A549 (cell line): ENCODE measurements around the gene TBC1D2B. TPM values are rescaled to one million over a fixed set of nuclear protein-coding genes. Genes with fewer than 3 reads are reported as not detected.

Experiments
- ATAC-seq, 2 experiments: fragments of 200-7000 bp in 1 of 2; fragments of >200 bp in 1 of 2; cut with Nextera tagmentation in 1 of 2; cut with Tn5 transposase in 1 of 2; 3 replicates each; pipeline versions ENCODE4 v1.8.0 to v1.9.1; 2018 to 2020; ENCODE audit warnings: mild to moderate bottlenecking in 1 of 2, moderate library complexity in 1 of 2
- CTCF ChIA-PET: fragments of 300-600 bp; sonication (Branson Sonifier 250); formaldehyde crosslinking; extraction: SDS; loops from one replicate; lab custom pipeline; 2021; ENCODE audit warnings: antibody characterized with exemption, inconsistent platforms; lab: Yijun Ruan, JAX
- POLR2A ChIA-PET: fragments of 350-600 bp; formaldehyde crosslinking; extraction: SDS; loops from one replicate; lab custom pipeline; 2021; ENCODE audit warnings: antibody characterized with exemption, inconsistent platforms; lab: Yijun Ruan, JAX
- DNase-seq, 2 experiments: peaks; one replicate each; pipeline versions ENCODE4 v3.0.0 to v3.0.0-alpha.2; 2011 to 2016; ENCODE audit warnings: low read depth in 1 of 2, low spot score in 1 of 2
- FAIRE-seq: peaks from 2 replicates; lab custom pipeline; 2011; peaks lifted over from hg19 to GRCh38; lab: Jason Lieb, UNC
- H3K27ac ChIP-seq, 2 experiments: fragments of >200 bp; sonication (Bioruptor Twin); formaldehyde crosslinking; 3 replicates each; pipeline ENCODE4 v1.5.1; 2016 to 2017
- H3K4me1 ChIP-seq: fragments of >200 bp; sonication (Bioruptor Twin); formaldehyde crosslinking; 3 replicates; pipeline ENCODE4 v1.6.1; 2016
- H3K4me2 ChIP-seq: fragments of >200 bp; sonication (Bioruptor Twin); formaldehyde crosslinking; 3 replicates; pipeline ENCODE4 v1.6.1; 2016
- H3K4me3 ChIP-seq: fragments of >200 bp; sonication (Bioruptor Twin); formaldehyde crosslinking; 3 replicates; pipeline ENCODE4 v1.5.1; 2016
- H3K9me3 ChIP-seq: fragments of >200 bp; sonication (Bioruptor Twin); formaldehyde crosslinking; 3 replicates; pipeline ENCODE4 v1.6.1; 2016
- BHLHE40 ChIP-seq: IDR thresholded peaks from 2 replicates; pipeline ENCODE4 v1.6.1; 2012; ENCODE audit warnings: low read depth, low read length, inconsistent platforms
- CHD4 ChIP-seq: fragments of 200-600 bp; sonication (generic); IDR thresholded peaks from 2 replicates; pipeline ENCODE4 v1.6.1; 2016; ENCODE audit warnings: antibody characterized with exemption, mild to moderate bottlenecking, borderline replicate concordance
- EHF ChIP-seq: fragments of 250-450 bp; sonication (Bioruptor Pico); IDR thresholded peaks from 2 replicates; pipeline ENCODE4 v1.5.0; 2020; ENCODE audit warnings: mild to moderate bottlenecking
- EHMT2 ChIP-seq: fragments of 200-600 bp; sonication (generic); IDR thresholded peaks from 2 replicates; pipeline ENCODE4 v1.6.1; 2016; ENCODE audit warnings: antibody characterized with exemption, low read depth, mild to moderate bottlenecking, moderate library complexity
- ESRRA ChIP-seq: fragments of 150-350 bp; IDR thresholded peaks from 2 replicates; pipeline ENCODE4 v1.6.1; 2014; ENCODE audit warnings: mild to moderate bottlenecking, low read length, borderline replicate concordance
- FOSL2 ChIP-seq, 2 experiments: fragments of 450-650 bp in 1 of 2; fragments of >200 bp in 1 of 2; sonication (Bioruptor Twin) in 1 of 2; formaldehyde crosslinking; IDR thresholded peaks; 2 replicates each; pipeline versions ENCODE4 v1.5.0 to v1.6.1; 2016 to 2020; ENCODE audit warnings: mild to moderate bottlenecking in 1 of 2, moderate library complexity in 1 of 2
- HEYL ChIP-seq: fragments of 250-450 bp; sonication (Bioruptor Pico); IDR thresholded peaks from 2 replicates; pipeline ENCODE4 v1.8.0; 2021; ENCODE audit warnings: mild to moderate bottlenecking, moderate library complexity
- HOXA7 ChIP-seq: fragments of 250-450 bp; sonication (Bioruptor Pico); IDR thresholded peaks from 2 replicates; pipeline ENCODE4 v1.5.0; 2020; ENCODE audit warnings: mild to moderate bottlenecking, moderate library complexity
- HOXB13 ChIP-seq: fragments of 250-450 bp; sonication (Bioruptor Pico); IDR thresholded peaks from 2 replicates; pipeline ENCODE4 v1.5.0; 2020; ENCODE audit warnings: low read depth, mild to moderate bottlenecking, moderate library complexity
- KDM5A ChIP-seq: fragments of 200-600 bp; sonication (generic); IDR thresholded peaks from 2 replicates; pipeline ENCODE4 v1.6.1; 2016; ENCODE audit warnings: antibody characterized with exemption, mild to moderate bottlenecking
- MAFK ChIP-seq: fragments of 450-650 bp; IDR thresholded peaks from 2 replicates; pipeline ENCODE4 v1.6.1; 2014; ENCODE audit not compliant: partially characterized antibody
- MYC ChIP-seq: IDR thresholded peaks from 2 replicates; pipeline ENCODE4 v1.6.1; 2012; ENCODE audit warnings: mild to moderate bottlenecking, inconsistent platforms, low read length, improper control_type of control experiment, borderline replicate concordance
- NFE2L2 ChIP-seq: fragments of 150-350 bp; conservative IDR thresholded peaks from 2 replicates; pipeline ENCODE4 v1.6.1; 2014; ENCODE audit warnings: low read length
- RAD21 ChIP-seq, 2 experiments: fragments of >200 bp in 1 of 2; sonication (Bioruptor Twin) in 1 of 2; formaldehyde crosslinking in 1 of 2; IDR thresholded peaks in 1 of 2; conservative IDR thresholded peaks in 1 of 2; 2 replicates in 1 of 2; 3 replicates in 1 of 2; pipeline ENCODE4 v1.6.1; 2012 to 2018; ENCODE audit warnings: inconsistent platforms in 1 of 2
- RARB ChIP-seq: fragments of 250-450 bp; sonication (Bioruptor Pico); IDR thresholded peaks from 2 replicates; pipeline ENCODE4 v1.8.0; 2021; ENCODE audit warnings: mild to moderate bottlenecking, moderate library complexity
- RNF2 ChIP-seq: fragments of 200-600 bp; sonication (generic); IDR thresholded peaks from 2 replicates; pipeline ENCODE4 v1.6.1; 2016; ENCODE audit warnings: low read depth, mild to moderate bottlenecking, antibody characterized with exemption, moderate library complexity, borderline replicate concordance
- SMC3 ChIP-seq: fragments of >200 bp; sonication (Bioruptor Twin); formaldehyde crosslinking; IDR thresholded peaks from 3 replicates; pipeline ENCODE4 v1.6.1; 2018; ENCODE audit warnings: inconsistent platforms
- TFCP2L1 ChIP-seq: fragments of 250-450 bp; sonication (Bioruptor Pico); IDR thresholded peaks from 2 replicates; pipeline ENCODE4 v1.5.0; 2021; ENCODE audit warnings: mild to moderate bottlenecking
- ZFP36 ChIP-seq: fragments of 450-650 bp; IDR thresholded peaks from 2 replicates; pipeline ENCODE4 v1.6.1; 2014; ENCODE audit warnings: borderline replicate concordance; ENCODE audit not compliant: partially characterized antibody
- ZNF302 ChIP-seq: fragments of 250-450 bp; sonication (Bioruptor Pico); IDR thresholded peaks from 2 replicates; pipeline ENCODE4 v1.9.0; 2021; ENCODE audit warnings: inconsistent platforms, mild to moderate bottlenecking, moderate library complexity
- WGBS: methylation state at CpG from one replicate; pipeline ENCODE4 v1.1.6; 2017; ENCODE audit errors: missing lambda C conversion rate; 5-methylcytosine and 5-hydroxymethylcytosine counted together
- polyA plus RNA-seq, 4 experiments: library from polyadenylated mRNA; depleted of rRNA in 3 of 4; stranded (reverse); fragments of >200 nt; fragmentation: RNase III in 1 of 4; extraction: RNeasy Plus Mini Kit Qiagen cat#74134 plus additional on column Dnase treatment in 1 of 4; gene quantifications; 2 replicates in 3 of 4; 3 replicates in 1 of 4; pipeline ENCODE4 v1.2.3, GENCODE V29; 2011 to 2017
- TF ChIP-seq, protein P1 (sequence below): IDR thresholded peaks from 2 replicates; pipeline ENCODE4 v1.6.1; 2012
- TF ChIP-seq, protein P2 (sequence below): fragments of 450-650 bp; IDR thresholded peaks from 2 replicates; pipeline ENCODE4 v1.6.1; 2014; ENCODE audit warnings: antibody characterized with exemption
- TF ChIP-seq, protein P3 (sequence below): fragments of >200 bp; sonication (Bioruptor Twin); formaldehyde crosslinking; IDR thresholded peaks from 2 replicates; pipeline ENCODE4 v1.6.1; 2016

TBC1D2B gene
- polyA plus RNA-seq, 2 of the 4 experiments (the other 2 are of a cell fraction), result 13.6 to 13.9 TPM

DNA sequence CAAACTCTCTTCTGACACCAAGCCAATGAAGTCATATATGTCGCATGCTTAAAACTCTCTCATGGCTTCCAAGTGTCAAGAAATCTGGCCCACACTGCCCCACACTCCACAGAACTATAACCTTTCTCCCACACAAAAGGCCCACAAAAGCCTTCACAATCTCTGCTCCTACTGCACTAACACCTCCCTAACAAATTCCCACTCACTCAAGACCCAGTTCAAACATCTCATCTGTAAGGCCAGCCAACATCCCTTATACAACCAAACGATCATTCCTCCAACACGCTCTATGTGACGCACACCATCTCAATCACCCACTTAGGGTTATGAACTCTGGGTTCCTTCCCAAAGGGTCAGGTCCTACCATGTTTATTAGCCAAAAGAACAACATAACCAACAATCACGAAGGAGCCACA is 13.5 kb downstream of the TBC1D2B start:
- DNase-seq, result no peak
- ChIA-PET POLR2A (no interaction called here), CTCF (no interaction called here)
- Histone ChIP-seq H3K4me2 (no peak overlapping the region), H3K4me3 (no peak overlapping the region), H3K4me1 (peaks cover 41% of the 10 kb centered on the region), H3K27ac (no peak overlapping the region), H3K9me3 (no peaks in the 10 kb centered on the region)
- no peak for TF ChIP-seq KDM5A
- no peak for TF ChIP-seq MYC
- TF ChIP-seq EHF (CRISPR knock-in tag), result no peak
- no peak for TF ChIP-seq ESRRA
- TF ChIP-seq, protein P1, sequence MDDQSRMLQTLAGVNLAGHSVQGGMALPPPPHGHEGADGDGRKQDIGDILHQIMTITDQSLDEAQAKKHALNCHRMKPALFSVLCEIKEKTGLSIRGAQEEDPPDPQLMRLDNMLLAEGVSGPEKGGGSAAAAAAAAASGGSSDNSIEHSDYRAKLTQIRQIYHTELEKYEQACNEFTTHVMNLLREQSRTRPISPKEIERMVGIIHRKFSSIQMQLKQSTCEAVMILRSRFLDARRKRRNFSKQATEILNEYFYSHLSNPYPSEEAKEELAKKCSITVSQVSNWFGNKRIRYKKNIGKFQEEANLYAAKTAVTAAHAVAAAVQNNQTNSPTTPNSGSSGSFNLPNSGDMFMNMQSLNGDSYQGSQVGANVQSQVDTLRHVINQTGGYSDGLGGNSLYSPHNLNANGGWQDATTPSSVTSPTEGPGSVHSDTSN, result no peak
- TF ChIP-seq CHD4, result no peak
- TF ChIP-seq RNF2, result no peak
- no peak for TF ChIP-seq RARB
- no peak for TF ChIP-seq HEYL (CRISPR knock-in tag)
- TF ChIP-seq, protein P2, sequence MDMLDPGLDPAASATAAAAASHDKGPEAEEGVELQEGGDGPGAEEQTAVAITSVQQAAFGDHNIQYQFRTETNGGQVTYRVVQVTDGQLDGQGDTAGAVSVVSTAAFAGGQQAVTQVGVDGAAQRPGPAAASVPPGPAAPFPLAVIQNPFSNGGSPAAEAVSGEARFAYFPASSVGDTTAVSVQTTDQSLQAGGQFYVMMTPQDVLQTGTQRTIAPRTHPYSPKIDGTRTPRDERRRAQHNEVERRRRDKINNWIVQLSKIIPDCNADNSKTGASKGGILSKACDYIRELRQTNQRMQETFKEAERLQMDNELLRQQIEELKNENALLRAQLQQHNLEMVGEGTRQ, result no peak
- no peak for TF ChIP-seq MAFK
- no peak for TF ChIP-seq EHMT2
- TF ChIP-seq ZFP36, result no peak
- TF ChIP-seq, protein P3, sequence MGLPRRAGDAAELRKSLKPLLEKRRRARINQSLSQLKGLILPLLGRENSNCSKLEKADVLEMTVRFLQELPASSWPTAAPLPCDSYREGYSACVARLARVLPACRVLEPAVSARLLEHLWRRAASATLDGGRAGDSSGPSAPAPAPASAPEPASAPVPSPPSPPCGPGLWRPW, result no peak
- TF ChIP-seq HOXA7 (CRISPR knock-in tag), result no peak
- no peak for TF ChIP-seq SMC3
- 94% methylated on average over 5 of the region's 5 CpGs for WGBS
- no peak for ATAC-seq
- no peak for FAIRE-seq

DNA sequence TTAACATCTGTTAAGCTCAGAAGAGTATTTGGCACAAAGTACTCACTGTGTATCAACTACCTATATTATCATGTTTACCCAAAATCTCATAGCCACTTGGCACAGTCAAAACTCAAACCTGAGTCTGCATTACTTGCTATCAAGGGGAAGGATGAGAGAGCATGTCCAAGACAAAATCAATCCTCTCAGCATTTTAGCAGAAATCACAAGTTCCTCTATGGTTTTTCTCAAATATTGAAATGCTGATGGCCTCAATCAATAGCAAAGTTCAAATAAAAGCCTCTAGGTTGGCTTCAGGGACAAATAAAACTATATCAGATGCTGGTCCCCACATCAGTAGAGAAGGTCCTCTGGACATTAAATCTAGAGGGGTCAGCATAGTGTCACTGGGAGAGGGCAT is 14.3 kb downstream of the TBC1D2B start:
- H3K27ac ChIP-seq, result no peak overlapping the region
- no peak overlapping the region for H3K4me3 ChIP-seq
- TF ChIP-seq NFE2L2 (no peak), TFCP2L1 (CRISPR knock-in tag) (no peak), HOXB13 (CRISPR knock-in tag) (no peak), ZNF302 (no peak), ZFP36 (no peak), BHLHE40 (no peak), RAD21 (conservative IDR thresholded peaks at IDR 0.05 in 1 of 2, IDR thresholded peaks at IDR 0.05 in 1 of 2) (no peak)
- TF ChIP-seq, protein P2, result no peak
- FAIRE-seq (no peak), DNase-seq (no peak), ATAC-seq (no peak)
- H3K4me2 ChIP-seq, result no peak overlapping the region
- ChIA-PET POLR2A (no interaction called here), CTCF (interaction anchor here (1.2 to 2.0 kb wide), 3 partner anchors 13 to 46 kb away, joined by 3 to 8 read pairs (median 5); no protein-coding TSS in a partner anchor)
- H3K4me1 ChIP-seq, result peaks cover 40% of the 10 kb centered on the region
- H3K9me3 ChIP-seq, result no peaks in the 10 kb centered on the region

DNA sequence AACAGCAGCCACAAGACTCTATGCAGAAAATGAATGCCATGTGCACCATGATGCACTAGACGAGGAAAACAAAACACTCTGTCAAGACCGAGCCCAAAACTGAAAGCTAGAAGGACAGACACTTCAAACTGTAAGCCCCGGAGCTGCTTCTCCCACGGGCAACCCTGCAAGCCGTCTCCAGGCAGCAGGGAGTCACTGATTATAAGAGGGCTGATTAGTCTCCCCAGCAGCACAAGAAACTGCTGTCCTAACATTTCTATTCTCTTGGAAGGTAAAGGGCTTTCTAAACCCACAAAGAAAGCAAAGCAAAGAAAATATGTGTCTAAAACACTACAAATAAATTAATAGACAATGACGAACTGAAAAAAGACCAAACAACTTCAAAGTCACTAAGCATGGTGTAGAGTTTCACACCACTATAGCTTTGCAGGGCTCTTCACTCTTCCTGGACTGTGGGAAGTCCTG is 15.5 kb downstream of the TBC1D2B start:
- Histone ChIP-seq H3K4me2 (peak overlapping the region; percentile 50), H3K9me3 (no peaks in the 10 kb centered on the region), H3K4me1 (peaks cover 35% of the 10 kb centered on the region), H3K4me3 (no peak overlapping the region), H3K27ac (peak overlapping the region in 1 of 2 experiments; percentile 34; a peak in 3 of 6 replicates)
- ChIA-PET POLR2A (no interaction called here), CTCF (interaction anchor here (0.7 to 2.0 kb wide), 5 partner anchors 12 to 96 kb away, joined by 3 to 8 read pairs (median 3); partner anchors contain the start of gene TBC1D2B)
- peak in 1 of 2 experiments; percentile 60; a peak in 3 of 6 replicates for ATAC-seq
- WGBS, result 32% methylated on average over 6 of the region's 6 CpGs
- no peak for TF ChIP-seq EHF (CRISPR knock-in tag)
- TF ChIP-seq RNF2, result no peak
- TF ChIP-seq MYC, result no peak
- no peak for TF ChIP-seq CHD4
- TF ChIP-seq FOSL2 (IDR thresholded peaks at IDR 0.05), result no peak
- TF ChIP-seq FOSL2 (CRISPR knock-in tag; IDR thresholded peaks at IDR 0.05), result no peak
- no peak for DNase-seq
- FAIRE-seq, result no peak
